GM10266 (cell line): ENCODE results near the gene NPIPB2.

Source experiments
- DNase-seq: peaks from one replicate; pipeline ENCODE4 v3.0.0; 2012; ENCODE audit errors: extremely low spot score
- CTCF ChIP-seq: IDR thresholded peaks from 2 replicates; pipeline ENCODE4 v1.5.1; 2012; ENCODE audit warnings: mild to moderate bottlenecking, low read depth; ENCODE audit not compliant: control insufficient read depth, insufficient read depth; ENCODE audit errors: missing control alignments

Gene NPIPB2

GRCh38 chr16:11909653-11910545 lies 31.9 kb downstream of the NPIPB2 start:
- no peak for DNase-seq
- TF ChIP-seq CTCF = no peak

GRCh38 chr16:11907160-11907970 lies 34.5 kb downstream of the NPIPB2 start:
- DNase-seq = no peak
- no peak for TF ChIP-seq CTCF

- TF ChIP-seq CTCF = no peak
Observed at GRCh38 chr16:11903906-11904305, 37.9 kb downstream of the NPIPB2 start.

GRCh38 chr16:11901091-11901490 lies 40.8 kb downstream of the NPIPB2 start:
- no peak for TF ChIP-seq CTCF
- DNase-seq = no peak

More at GRCh38 chr16:11903906-11904305, 37.9 kb downstream of the NPIPB2 start:
- DNase-seq = no peak

- TF ChIP-seq CTCF = no peak
- no peak for DNase-seq
Observed at GRCh38 chr16:11896486-11897176, 45.2 kb downstream of the NPIPB2 start.

GRCh38 chr16:11893571-11893970 lies 48.3 kb downstream of the NPIPB2 start:
- TF ChIP-seq CTCF = no peak
- DNase-seq = no peak
